ENCODE measurements around the gene NPL.

The NPL gene

GRCh38 chr1:182872881-182873280 is 83.3 kb downstream of the NPL start:
- no peaks in the 10 kb centered on the region for H3K27me3 ChIP-seq (ENCODE audit: control insufficient read depth, insufficient read depth, low read length)
- H3K4me3 ChIP-seq (ENCODE audit: low read depth, low read length): no peak overlapping the region
- no peak overlapping the region for H3K9ac ChIP-seq (ENCODE audit: low read length)
- no peaks in the 10 kb centered on the region for H3K9me3 ChIP-seq (ENCODE audit: control insufficient read depth, insufficient read depth, low read depth, low read length)
- H3K4me1 ChIP-seq (ENCODE audit: control insufficient read depth, insufficient read depth, low read length): no peaks in the 10 kb centered on the region
- H3K27ac ChIP-seq (ENCODE audit: low read depth, low read length): no peak overlapping the region
- H3K36me3 ChIP-seq (ENCODE audit: control insufficient read depth, insufficient read depth, low read length): peaks cover 100% of the 10 kb centered on the region

GRCh38 chr1:182875889-182876288 is 86.3 kb downstream of the NPL start:
- H3K27me3 ChIP-seq (ENCODE audit: control insufficient read depth, insufficient read depth, low read length): no peaks in the 10 kb centered on the region
- no peak overlapping the region for H3K4me3 ChIP-seq (ENCODE audit: low read depth, low read length)
- H3K4me1 ChIP-seq (ENCODE audit: control insufficient read depth, insufficient read depth, low read length): no peaks in the 10 kb centered on the region
- H3K27ac ChIP-seq (ENCODE audit: low read depth, low read length): no peak overlapping the region
- peaks cover 100% of the 10 kb centered on the region for H3K36me3 ChIP-seq (ENCODE audit: control insufficient read depth, insufficient read depth, low read length)
- H3K9ac ChIP-seq (ENCODE audit: low read length): no peak overlapping the region
- no peaks in the 10 kb centered on the region for H3K9me3 ChIP-seq (ENCODE audit: control insufficient read depth, insufficient read depth, low read depth, low read length)

GRCh38 chr1:182877331-182877730 is 87.8 kb downstream of the NPL start:
- no peaks in the 10 kb centered on the region for H3K9me3 ChIP-seq (ENCODE audit: control insufficient read depth, insufficient read depth, low read depth, low read length)
- no peak overlapping the region for H3K27ac ChIP-seq (ENCODE audit: low read depth, low read length)
- H3K27me3 ChIP-seq (ENCODE audit: control insufficient read depth, insufficient read depth, low read length): no peaks in the 10 kb centered on the region
- H3K36me3 ChIP-seq (ENCODE audit: control insufficient read depth, insufficient read depth, low read length): peaks cover 100% of the 10 kb centered on the region
- no peaks in the 10 kb centered on the region for H3K4me1 ChIP-seq (ENCODE audit: control insufficient read depth, insufficient read depth, low read length)
- H3K4me3 ChIP-seq (ENCODE audit: low read depth, low read length): no peak overlapping the region
- no peak overlapping the region for H3K9ac ChIP-seq (ENCODE audit: low read length)

GRCh38 chr1:182877842-182878241 is 88.3 kb downstream of the NPL start:
- Histone ChIP-seq H3K9me3 (ENCODE audit: control insufficient read depth, insufficient read depth, low read depth, low read length) (no peaks in the 10 kb centered on the region), H3K4me3 (ENCODE audit: low read depth, low read length) (no peak overlapping the region), H3K36me3 (ENCODE audit: control insufficient read depth, insufficient read depth, low read length) (peaks cover 99% of the 10 kb centered on the region), H3K4me1 (ENCODE audit: control insufficient read depth, insufficient read depth, low read length) (no peaks in the 10 kb centered on the region), H3K27ac (ENCODE audit: low read depth, low read length) (no peak overlapping the region), H3K27me3 (ENCODE audit: control insufficient read depth, insufficient read depth, low read length) (no peaks in the 10 kb centered on the region), H3K9ac (ENCODE audit: low read length) (no peak overlapping the region)

Measured in HUES6 (cell line).